Kidney epithelial cell (primary cell): ENCODE results near the gene HSPG2. TPM values are rescaled to one million over a fixed set of nuclear protein-coding genes. Genes with fewer than 3 reads are reported as not detected.
"Not testable (repeated sequence)": the region's sequence is repeated elsewhere in the genome, so short reads cannot be mapped to it uniquely, and the experiment has no call there.

Source experiments
- DNase-seq: peaks from one replicate; pipeline ENCODE4 v3.0.0-alpha.2; 2010; ENCODE audit warnings: low read depth
- H3K27me3 ChIP-seq: 2 replicates; pipeline ENCODE4 v1.6.0; 2011; ENCODE audit warnings: low read length; ENCODE audit not compliant: control insufficient read depth, insufficient read depth
- H3K36me3 ChIP-seq: 2 replicates; pipeline ENCODE4 v1.5.1; 2011; ENCODE audit warnings: low read length; ENCODE audit not compliant: control insufficient read depth, insufficient read depth
- H3K4me3 ChIP-seq: 2 replicates; pipeline ENCODE4 v1.5.1; 2011; ENCODE audit warnings: low read depth, mild to moderate bottlenecking, control low read depth, low read length
- total RNA-seq: library from RNA; depleted of rRNA; stranded (reverse); fragments of >200 nt; gene quantifications from 2 replicates; pipeline ENCODE4 v1.2.3, GENCODE V29; 2015
- TF ChIP-seq, protein P1 (sequence below): IDR thresholded peaks from 2 replicates; pipeline ENCODE4 v1.5.1; 2011; ENCODE audit warnings: mild to moderate bottlenecking, moderate library complexity, low read length, control low read depth, inconsistent platforms; ENCODE audit not compliant: insufficient read depth, poor library complexity, severe bottlenecking

Gene HSPG2
- total RNA-seq, 1 donor from 2014 or later = 122 TPM

- no peaks in the 10 kb centered on the region for H3K27me3 ChIP-seq
- H3K36me3 ChIP-seq = peaks cover 17% of the 10 kb centered on the region
- TF ChIP-seq, protein P1, sequence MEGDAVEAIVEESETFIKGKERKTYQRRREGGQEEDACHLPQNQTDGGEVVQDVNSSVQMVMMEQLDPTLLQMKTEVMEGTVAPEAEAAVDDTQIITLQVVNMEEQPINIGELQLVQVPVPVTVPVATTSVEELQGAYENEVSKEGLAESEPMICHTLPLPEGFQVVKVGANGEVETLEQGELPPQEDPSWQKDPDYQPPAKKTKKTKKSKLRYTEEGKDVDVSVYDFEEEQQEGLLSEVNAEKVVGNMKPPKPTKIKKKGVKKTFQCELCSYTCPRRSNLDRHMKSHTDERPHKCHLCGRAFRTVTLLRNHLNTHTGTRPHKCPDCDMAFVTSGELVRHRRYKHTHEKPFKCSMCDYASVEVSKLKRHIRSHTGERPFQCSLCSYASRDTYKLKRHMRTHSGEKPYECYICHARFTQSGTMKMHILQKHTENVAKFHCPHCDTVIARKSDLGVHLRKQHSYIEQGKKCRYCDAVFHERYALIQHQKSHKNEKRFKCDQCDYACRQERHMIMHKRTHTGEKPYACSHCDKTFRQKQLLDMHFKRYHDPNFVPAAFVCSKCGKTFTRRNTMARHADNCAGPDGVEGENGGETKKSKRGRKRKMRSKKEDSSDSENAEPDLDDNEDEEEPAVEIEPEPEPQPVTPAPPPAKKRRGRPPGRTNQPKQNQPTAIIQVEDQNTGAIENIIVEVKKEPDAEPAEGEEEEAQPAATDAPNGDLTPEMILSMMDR = no peak
- no peak overlapping the region for H3K4me3 ChIP-seq
- DNase-seq = no peak
Observed at GRCh38 chr1:21829294-21829693, 107.8 kb downstream of the HSPG2 start.

GRCh38 chr1:21828506-21829210 lies 108.5 kb downstream of the HSPG2 start:
- H3K4me3 ChIP-seq = no peak overlapping the region
- no peaks in the 10 kb centered on the region for H3K27me3 ChIP-seq
- no peak for DNase-seq
- TF ChIP-seq, protein P1 = no peak
- peaks cover 17% of the 10 kb centered on the region for H3K36me3 ChIP-seq

GRCh38 chr1:21828075-21828474 lies 109.0 kb downstream of the HSPG2 start:
- Histone ChIP-seq H3K36me3 (peaks cover 15% of the 10 kb centered on the region), H3K27me3 (no peaks in the 10 kb centered on the region), H3K4me3 (no peak overlapping the region)
- no peak for DNase-seq
- TF ChIP-seq, protein P1 = no peak

DNA sequence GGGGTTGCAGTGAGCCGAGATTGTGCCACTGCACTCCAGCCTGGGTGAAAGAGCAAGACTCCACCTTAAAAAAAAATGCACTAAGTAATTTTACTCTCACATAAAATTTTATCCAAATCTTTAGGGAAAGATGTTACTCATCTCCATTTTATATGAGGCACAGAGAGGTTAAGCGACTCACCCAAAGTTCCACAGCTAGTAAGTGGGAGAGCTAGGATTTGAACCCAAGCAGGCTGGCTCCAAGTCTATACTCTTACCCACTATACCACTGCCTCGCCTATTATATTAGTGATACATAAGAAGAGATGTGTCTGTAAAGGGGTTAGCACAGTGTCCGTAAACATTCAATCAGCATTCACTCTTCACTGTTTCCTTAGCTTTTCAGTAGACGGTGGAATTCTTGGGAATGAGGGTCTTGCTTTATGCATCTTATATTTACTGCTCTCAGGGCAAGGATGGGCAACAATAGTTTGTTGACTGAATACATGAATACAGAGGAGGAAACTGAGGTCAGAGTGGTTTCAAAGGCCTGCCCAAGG lies 109.9 kb downstream of the HSPG2 start:
- TF ChIP-seq, protein P1 = no peak
- H3K36me3 ChIP-seq = peaks cover 16% of the 10 kb centered on the region

GRCh38 chr1:21826694-21827093 lies 110.4 kb downstream of the HSPG2 start:
- H3K27me3 ChIP-seq, H3K4me3 ChIP-seq, DNase-seq: not testable (repeated sequence)
- peaks cover 16% of the 10 kb centered on the region for H3K36me3 ChIP-seq

More for the DNA sequence above, 109.9 kb downstream of the HSPG2 start:
- H3K27me3 ChIP-seq = no peaks in the 10 kb centered on the region
- DNase-seq = no peak
- no peak overlapping the region for H3K4me3 ChIP-seq

GRCh38 chr1:21825393-21825792 lies 111.7 kb downstream of the HSPG2 start:
- no peak for DNase-seq
- TF ChIP-seq, protein P1 = no peak
- no peaks in the 10 kb centered on the region for H3K27me3 ChIP-seq
- peaks cover 9% of the 10 kb centered on the region for H3K36me3 ChIP-seq
- no peak overlapping the region for H3K4me3 ChIP-seq
